T-cell (primary cell): ENCODE data around the gene PRKAG2. TPM values are rescaled to one million over a fixed set of nuclear protein-coding genes. Genes with fewer than 3 reads are reported as not detected.

Experiments
- ATAC-seq, 4 experiments: fragments of 200-7000 bp in 3 of 4; fragments of 150-1000 bp in 1 of 4; cut with Tn5 transposase; replicated peaks in 1 of 4; 1 replicate in 3 of 4; 2 replicates in 1 of 4; pipeline ENCODE4 v1.10.0; 2021; ENCODE audit warnings: moderate library complexity in 3 of 4, mild to moderate bottlenecking in 2 of 4, moderate number of reproducible peaks in 1 of 4
- CTCF ChIA-PET, 2 donors: fragments of 300-600 bp; sonication (Branson Sonifier 250); formaldehyde crosslinking; loops; one replicate each; lab custom pipeline; 2022; ENCODE audit warnings: antibody characterized with exemption in 2 of 2; lab: Charles Lee
- POLR2A ChIA-PET, 2 donors: fragments of 300-600 bp; sonication (Branson Sonifier 250); formaldehyde crosslinking; loops; one replicate each; lab custom pipeline; 2022; ENCODE audit warnings: antibody characterized with exemption in 2 of 2; lab: Charles Lee
- DNase-seq, 35 experiments: peaks; one replicate each; pipeline versions ENCODE4 v3.0.0 to v3.0.0-alpha.2; 2013 to 2023
- H3K27ac ChIP-seq: one replicate; pipeline ENCODE4 v1.5.1; 2013; ENCODE audit warnings: low read length
- H3K27me3 ChIP-seq, 2 experiments: replicated peaks in 1 of 2; 1 replicate in 1 of 2; 2 replicates in 1 of 2; pipeline versions ENCODE4 v1.6.1 to v1.7.0; 2013; ENCODE audit warnings: low read length in 1 of 2, mixed read lengths in 1 of 2; ENCODE audit not compliant: control insufficient read depth in 2 of 2, insufficient read depth in 2 of 2; ENCODE audit errors: extremely low read depth in 1 of 2
- H3K36me3 ChIP-seq, 2 donors: 1 replicate in 1 of 2; 2 replicates in 1 of 2; pipeline versions ENCODE4 v1.6.1 to v1.7.0; 2013; ENCODE audit warnings: low read length in 1 of 2; ENCODE audit not compliant: control insufficient read depth in 2 of 2, insufficient read depth in 1 of 2; ENCODE audit errors: extremely low read depth in 1 of 2
- H3K4me1 ChIP-seq, 2 experiments: 1 replicate in 1 of 2; 2 replicates in 1 of 2; pipeline versions ENCODE4 v1.6.1 to v1.7.0; 2013; ENCODE audit warnings: low read length in 2 of 2, mixed read lengths in 1 of 2; ENCODE audit not compliant: insufficient read depth in 2 of 2, control insufficient read depth in 1 of 2; ENCODE audit errors: extremely low read depth in 1 of 2
- H3K4me3 ChIP-seq, 2 donors: 1 replicate in 1 of 2; 2 replicates in 1 of 2; pipeline versions ENCODE4 v1.5.1 to v1.7.0; 2013; ENCODE audit warnings: mild to moderate bottlenecking in 2 of 2, low read length in 1 of 2, moderate library complexity in 1 of 2; ENCODE audit not compliant: control insufficient read depth in 1 of 2; ENCODE audit errors: extremely low read depth in 1 of 2
- H3K9me3 ChIP-seq: 2 replicates; pipeline ENCODE4 v1.7.0; 2013
- H3K27ac Mint-ChIP-seq, 2 donors: one replicate each; pipeline ENCODE4 v1.8.0; 2020 to 2021; ENCODE audit warnings: mild to moderate bottlenecking in 2 of 2, mixed read lengths in 2 of 2
- H3K27me3 Mint-ChIP-seq, 2 donors: one replicate each; pipeline ENCODE4 v1.8.0; 2021 to 2022; ENCODE audit warnings: mixed read lengths in 2 of 2
- H3K36me3 Mint-ChIP-seq: one replicate; pipeline ENCODE4 v1.8.0; 2021; ENCODE audit warnings: mixed read lengths
- H3K4me1 Mint-ChIP-seq, 3 donors: one replicate each; pipeline ENCODE4 v1.8.0; 2020 to 2022; ENCODE audit warnings: mixed read lengths in 3 of 3, mild to moderate bottlenecking in 1 of 3
- H3K4me3 Mint-ChIP-seq, 3 donors: one replicate each; pipeline ENCODE4 v1.8.0; 2020 to 2022; ENCODE audit warnings: mild to moderate bottlenecking in 3 of 3, mixed read lengths in 3 of 3, moderate library complexity in 3 of 3
- H3K9me3 Mint-ChIP-seq, 3 donors: one replicate each; pipeline ENCODE4 v1.8.0; 2020 to 2022; ENCODE audit warnings: mixed read lengths in 3 of 3
- WGBS: methylation state at CpG from one replicate; pipeline ENCODE4 v1.1.5; 2013; ENCODE audit warnings: missing lambda C conversion rate; ENCODE audit not compliant: insufficient coverage; 5-methylcytosine and 5-hydroxymethylcytosine counted together
- total RNA-seq, 35 experiments: library from RNA in 6 of 35; stranded (reverse) in 6 of 35; fragments of 120-200 nt in 1 of 35; gene quantifications; one replicate each; pipeline versions ENCODE4 v1.2.1 to v1.2.4 and lab custom pipeline; 2013 to 2026

Gene PRKAG2
- total RNA-seq, 5 donors from 2014 or later (not counting 1 experiment from before 2014, with no cell fraction given), result 43.0 to 59.9 (median 49.3) TPM

DNA sequence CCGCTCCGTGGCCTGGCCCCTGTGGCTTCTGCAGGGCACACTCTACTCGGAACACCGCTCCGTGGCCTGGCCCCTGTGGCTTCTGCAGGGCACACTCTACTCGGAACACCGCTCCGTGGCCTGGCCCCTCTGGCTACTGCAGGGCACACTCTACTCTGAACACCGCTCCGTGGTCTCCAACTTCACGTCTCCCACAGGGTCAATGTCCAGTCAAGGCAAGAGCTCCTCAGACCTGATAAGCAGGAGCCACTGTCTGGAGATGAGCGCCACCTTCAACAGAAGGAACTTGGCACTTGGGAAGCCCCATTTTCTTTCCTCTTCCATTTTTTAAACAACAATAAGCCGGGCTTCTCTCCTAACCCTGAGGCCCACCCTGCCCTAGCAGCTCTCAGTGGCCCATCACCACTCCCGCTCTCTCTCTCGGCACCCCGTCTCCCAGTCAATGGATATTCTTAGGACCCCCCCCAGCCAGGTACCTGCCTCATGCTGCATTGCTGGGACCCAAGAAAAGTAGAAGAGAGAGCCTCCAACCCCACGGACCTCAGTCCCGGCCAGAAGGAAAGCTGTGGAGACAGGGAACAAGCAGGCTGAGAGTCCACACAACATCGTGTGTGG is 56.3 kb downstream of the PRKAG2 start:
- Mint-ChIP-seq H3K27ac (no peak overlapping the region), H3K27me3 (no peaks in the 10 kb centered on the region), H3K36me3 (peaks cover 13% of the 10 kb centered on the region), H3K4me1 (peaks cover 19 to 23% (median 21%) of the 10 kb centered on the region in 3 donors), H3K9me3 (no peaks in the 10 kb centered on the region), H3K4me3 (no peak overlapping the region)
- Histone ChIP-seq H3K36me3 (no peaks in the 10 kb centered on the region), H3K27ac (no peak overlapping the region), H3K27me3 (no peaks in the 10 kb centered on the region), H3K4me3 (no peak overlapping the region), H3K9me3 (no peaks in the 10 kb centered on the region), H3K4me1 (peaks cover 0 to 7% of the 10 kb centered on the region in 2 experiments)
- ATAC-seq (no peak), DNase-seq (no peak)
- WGBS, result 87% methylated on average over 9 of the region's 19 CpGs
- POLR2A ChIA-PET, result no interaction called here
- CTCF ChIA-PET, result no interaction called here

- ChIA-PET POLR2A (no interaction called here), CTCF (no interaction called here)
- Mint-ChIP-seq H3K4me3 (no peak overlapping the region), H3K36me3 (peaks cover 13% of the 10 kb centered on the region), H3K27me3 (no peaks in the 10 kb centered on the region), H3K9me3 (no peaks in the 10 kb centered on the region), H3K27ac (no peak overlapping the region), H3K4me1 (peaks cover 19 to 24% (median 22%) of the 10 kb centered on the region in 3 donors)
- Histone ChIP-seq H3K9me3 (no peaks in the 10 kb centered on the region), H3K4me1 (peaks cover 0 to 4% of the 10 kb centered on the region in 2 experiments), H3K27me3 (no peaks in the 10 kb centered on the region), H3K27ac (no peak overlapping the region), H3K4me3 (no peak overlapping the region), H3K36me3 (no peaks in the 10 kb centered on the region)
- 94% methylated on average over 6 of the region's 8 CpGs for WGBS
- DNase-seq (no peak), ATAC-seq (no peak)
Measured at GRCh38 chr7:151819866-151820265, 57.0 kb downstream of the PRKAG2 start.

- ChIA-PET CTCF (no interaction called here), POLR2A (no interaction called here)
- no peaks in the 10 kb centered on the region for H3K27me3 ChIP-seq
- H3K27ac ChIP-seq, result no peak overlapping the region
- H3K4me3 Mint-ChIP-seq, result no peak overlapping the region
- peaks cover 0 to 4% of the 10 kb centered on the region in 2 experiments for H3K4me1 ChIP-seq
- no peak overlapping the region for H3K4me3 ChIP-seq
- WGBS, result 87% methylated on average over 15 of the region's 18 CpGs
- no peak overlapping the region for H3K27ac Mint-ChIP-seq
- no peaks in the 10 kb centered on the region for H3K9me3 Mint-ChIP-seq
- H3K4me1 Mint-ChIP-seq, result peaks cover 21 to 25% (median 25%) of the 10 kb centered on the region in 3 donors
- peaks cover 13% of the 10 kb centered on the region for H3K36me3 Mint-ChIP-seq
- H3K9me3 ChIP-seq, result no peaks in the 10 kb centered on the region
- DNase-seq, result no peak
- ATAC-seq, result no peak
- H3K27me3 Mint-ChIP-seq, result no peaks in the 10 kb centered on the region
- no peaks in the 10 kb centered on the region for H3K36me3 ChIP-seq
Measured at GRCh38 chr7:151818674-151819519, 58.0 kb downstream of the PRKAG2 start.

DNA sequence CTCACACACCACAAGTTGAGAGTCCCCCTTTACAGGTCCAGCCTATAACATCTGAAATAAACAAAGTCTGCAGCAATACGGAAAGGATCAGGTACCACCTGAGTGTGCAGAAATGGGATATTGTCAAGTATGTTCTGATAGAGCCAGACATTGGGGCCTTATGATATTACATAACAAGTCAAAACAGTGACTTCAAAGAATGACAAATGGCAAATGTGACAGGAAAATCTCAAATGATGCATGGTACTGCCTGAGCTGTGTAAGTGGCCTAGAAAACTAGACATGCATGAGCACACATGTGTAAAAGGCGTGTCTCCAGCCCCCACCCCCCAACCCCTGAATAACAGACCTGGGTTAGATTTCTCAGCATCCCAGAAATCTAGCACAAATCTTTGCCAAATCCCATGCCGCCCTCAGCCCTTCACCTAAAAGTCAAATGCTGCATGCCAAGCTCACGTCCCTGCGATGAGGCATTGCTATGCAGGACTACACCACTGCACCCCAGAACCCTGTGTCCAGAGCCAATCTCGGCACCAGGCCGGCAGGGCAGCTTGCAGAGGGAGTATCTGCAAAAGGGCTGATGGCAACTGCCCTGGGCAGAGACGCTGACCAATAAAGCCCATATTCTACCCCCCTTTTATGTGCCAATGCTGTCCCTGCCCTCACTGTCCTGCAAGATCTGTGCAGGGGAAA is 58.8 kb downstream of the PRKAG2 start:
- H3K36me3 Mint-ChIP-seq, result peaks cover 13% of the 10 kb centered on the region
- Histone ChIP-seq H3K27me3 (no peaks in the 10 kb centered on the region), H3K36me3 (no peaks in the 10 kb centered on the region), H3K9me3 (no peaks in the 10 kb centered on the region), H3K4me1 (peaks cover 0 to 4% of the 10 kb centered on the region in 2 experiments), H3K27ac (no peak overlapping the region), H3K4me3 (no peak overlapping the region)
- POLR2A ChIA-PET, result no interaction called here
- ATAC-seq, result no peak
- H3K4me1 Mint-ChIP-seq, result peaks cover 24 to 28% (median 28%) of the 10 kb centered on the region in 3 donors
- H3K9me3 Mint-ChIP-seq, result no peaks in the 10 kb centered on the region
- no peak for DNase-seq
- 98% methylated on average over 5 of the region's 8 CpGs for WGBS
- H3K27ac Mint-ChIP-seq, result no peak overlapping the region
- H3K27me3 Mint-ChIP-seq, result no peaks in the 10 kb centered on the region
- CTCF ChIA-PET, result no interaction called here
- no peak overlapping the region for H3K4me3 Mint-ChIP-seq

- WGBS, result 92% methylated on average over 4 of the region's 4 CpGs
Measured at GRCh38 chr7:151817315-151817690, 59.6 kb downstream of the PRKAG2 start.

GRCh38 chr7:151816562-151817314 is 60.2 kb downstream of the PRKAG2 start:
- peaks cover 10% of the 10 kb centered on the region for H3K36me3 Mint-ChIP-seq
- WGBS, result 94% methylated on average over 12 of the region's 20 CpGs
- no peaks in the 10 kb centered on the region for H3K9me3 ChIP-seq
- CTCF ChIA-PET, result interaction anchor here in 1 of 2 donors (0.7 kb wide), 1 partner anchor 171 kb away, joined by 3 read pairs; no protein-coding TSS in a partner anchor
- no peaks in the 10 kb centered on the region for H3K36me3 ChIP-seq
- no peak overlapping the region for H3K27ac Mint-ChIP-seq
- POLR2A ChIA-PET, result interaction anchor here in 1 of 2 donors (0.6 kb wide), 1 partner anchor 663 kb away, joined by 3 read pairs; no protein-coding TSS in a partner anchor
- ATAC-seq, result no peak
- H3K4me3 ChIP-seq, result no peak overlapping the region
- H3K4me1 Mint-ChIP-seq, result peaks cover 25 to 27% (median 27%) of the 10 kb centered on the region in 3 donors
- no peak overlapping the region for H3K4me3 Mint-ChIP-seq
- H3K9me3 Mint-ChIP-seq, result no peaks in the 10 kb centered on the region
- peaks cover 0 to 4% of the 10 kb centered on the region in 2 experiments for H3K4me1 ChIP-seq
- no peak for DNase-seq
- H3K27me3 Mint-ChIP-seq, result no peaks in the 10 kb centered on the region
- no peaks in the 10 kb centered on the region for H3K27me3 ChIP-seq
- no peak overlapping the region for H3K27ac ChIP-seq

More at GRCh38 chr7:151817315-151817690, 59.6 kb downstream of the PRKAG2 start:
- Histone ChIP-seq H3K9me3 (no peaks in the 10 kb centered on the region), H3K4me1 (peaks cover 0 to 4% of the 10 kb centered on the region in 2 experiments), H3K4me3 (no peak overlapping the region), H3K27me3 (no peaks in the 10 kb centered on the region), H3K36me3 (no peaks in the 10 kb centered on the region), H3K27ac (no peak overlapping the region)
- no peaks in the 10 kb centered on the region for H3K9me3 Mint-ChIP-seq
- peaks cover 13% of the 10 kb centered on the region for H3K36me3 Mint-ChIP-seq
- no peak overlapping the region for H3K27ac Mint-ChIP-seq
- H3K4me3 Mint-ChIP-seq, result no peak overlapping the region
- DNase-seq, result no peak
- H3K27me3 Mint-ChIP-seq, result no peaks in the 10 kb centered on the region
- ChIA-PET POLR2A (no interaction called here), CTCF (no interaction called here)
- ATAC-seq, result no peak
- peaks cover 25 to 28% (median 28%) of the 10 kb centered on the region in 3 donors for H3K4me1 Mint-ChIP-seq
